HCT116 (cell line): ENCODE data around the gene CFAP300. TPM values are rescaled to one million over a fixed set of nuclear protein-coding genes. Genes with fewer than 3 reads are reported as not detected.

Experiments used
- ATAC-seq: fragments of 200-7000 bp; cut with Tn5 transposase; 2 replicates; pipeline ENCODE4 v1.9.1; 2020; ENCODE audit warnings: mild to moderate bottlenecking, moderate library complexity
- Bru-seq: library from RNA; stranded (reverse); fragments of 400-500 nt; gene quantifications from one replicate; lab custom pipeline; 2021; lab: Mats Ljungman, UMichigan
- BruChase-seq, 2 experiments: library from RNA; stranded (reverse); fragments of 400-500 nt; gene quantifications; one replicate each; lab custom pipeline; 2021; lab: Mats Ljungman, UMichigan
- BruUV-seq: library from RNA; stranded (reverse); fragments of 400-500 nt; replicated peaks from 2 replicates; lab custom pipeline; 2021; lab: Mats Ljungman, UMichigan
- CTCF ChIA-PET: fragments of 300-600 bp; sonication (Branson Sonifier 250); formaldehyde crosslinking; loops from one replicate; lab custom pipeline; 2021; ENCODE audit warnings: antibody characterized with exemption; lab: Charles Lee
- POLR2A ChIA-PET: fragments of 300-600, 350-600 bp; sonication (Branson Sonifier 250); formaldehyde crosslinking; loops from one replicate; lab custom pipeline; 2021; ENCODE audit warnings: antibody characterized with exemption; lab: Charles Lee
- RAD21 ChIA-PET, 2 experiments: fragments of 300-600 bp; sonication (Branson Sonifier 250); formaldehyde crosslinking; loops; one replicate each; lab custom pipeline; 2023; ENCODE audit warnings: low total read pairs in 2 of 2; ENCODE audit not compliant: uncharacterized antibody in 2 of 2, unreplicated experiment in 2 of 2, low non-redundant PET in 1 of 2; lab: Charles Lee
- DNase-seq: peaks from one replicate; pipeline ENCODE4 v3.0.0-alpha.2; 2010; ENCODE audit warnings: low read depth, low spot score
- H2AFZ ChIP-seq: fragments of 200-600 bp; shearing (Covaris generic), sonication (generic); 2 replicates; pipeline ENCODE4 v1.6.1; 2017; ENCODE audit warnings: low read depth, mixed run types, mixed read lengths, antibody characterized with exemption, low read length; ENCODE audit not compliant: poor library complexity, severe bottlenecking
- H3K27ac ChIP-seq: 2 replicates; pipeline ENCODE4 v1.5.1; 2012; ENCODE audit warnings: low read depth, low read length
- H3K27me3 ChIP-seq: fragments of 200-600 bp; sonication (generic); 2 replicates; pipeline ENCODE4 v1.6.1; 2016; ENCODE audit warnings: mixed run types, low read length, mixed read lengths; ENCODE audit not compliant: insufficient read depth
- H3K36me3 ChIP-seq, 2 experiments: fragments of 200-500 bp in 1 of 2; fragments of 200-600 bp in 1 of 2; sonication (Bioruptor generic) in 1 of 2; sonication (generic) in 1 of 2; 2 replicates each; pipeline versions ENCODE4 v1.5.1 to v1.6.1; 2014 to 2016; ENCODE audit warnings: low read length in 2 of 2, inconsistent platforms in 1 of 2, mixed read lengths in 1 of 2, mixed run types in 1 of 2; ENCODE audit not compliant: insufficient read depth in 2 of 2, control insufficient read depth in 1 of 2
- H3K4me1 ChIP-seq, 2 experiments: fragments of 200-600 bp in 1 of 2; sonication (generic) in 1 of 2; 2 replicates each; pipeline versions ENCODE4 v1.5.1 to v1.6.1; 2012 to 2017; ENCODE audit warnings: low read length in 2 of 2, inconsistent platforms in 1 of 2, mild to moderate bottlenecking in 1 of 2, mixed read lengths in 1 of 2, mixed run types in 1 of 2, moderate library complexity in 1 of 2; ENCODE audit not compliant: insufficient read depth in 2 of 2, control insufficient read depth in 1 of 2
- H3K4me2 ChIP-seq: fragments of 200-600 bp; sonication (generic); 2 replicates; pipeline ENCODE4 v1.6.1; 2017; ENCODE audit warnings: mixed run types, low read length, mixed read lengths
- H3K4me3 ChIP-seq, 2 experiments: fragments of 200-600 bp in 1 of 2; sonication (generic) in 1 of 2; replicated peaks in 1 of 2; 2 replicates each; pipeline ENCODE4 v1.5.1; 2011 to 2016; ENCODE audit warnings: low read length in 2 of 2, control low read depth in 1 of 2, low read depth in 1 of 2, mild to moderate bottlenecking in 1 of 2, mixed read lengths in 1 of 2, mixed run types in 1 of 2
- H3K79me2 ChIP-seq: fragments of 200-600 bp; sonication (generic); 2 replicates; pipeline ENCODE4 v1.6.1; 2017; ENCODE audit warnings: mild to moderate bottlenecking, mixed run types, low read length, moderate library complexity, mixed read lengths; ENCODE audit not compliant: insufficient read depth
- H3K9ac ChIP-seq: fragments of 200-600 bp; sonication (generic); 2 replicates; pipeline ENCODE4 v1.6.1; 2016; ENCODE audit warnings: low read length, mixed read lengths
- H3K9me2 ChIP-seq: fragments of 200-600 bp; sonication (generic), shearing (Covaris generic); 2 replicates; pipeline ENCODE4 v1.6.1; 2017; ENCODE audit warnings: mixed run types, mild to moderate bottlenecking, moderate library complexity; ENCODE audit not compliant: insufficient read depth
- H3K9me3 ChIP-seq, 2 experiments: fragments of 200-500 bp in 1 of 2; fragments of 200-600 bp in 1 of 2; sonication (Bioruptor generic) in 1 of 2; sonication (generic) in 1 of 2; 2 replicates each; pipeline ENCODE4 v1.6.1; 2014 to 2017; ENCODE audit warnings: low read length in 2 of 2, mixed read lengths in 2 of 2, inconsistent platforms in 1 of 2, low read depth in 1 of 2, mild to moderate bottlenecking in 1 of 2, mixed run types in 1 of 2, moderate library complexity in 1 of 2; ENCODE audit not compliant: control insufficient read depth in 1 of 2, insufficient read depth in 1 of 2
- H4K20me1 ChIP-seq: fragments of 200-600 bp; sonication (generic), shearing (Covaris generic); 2 replicates; pipeline ENCODE4 v1.6.1; 2017; ENCODE audit warnings: mixed run types, mild to moderate bottlenecking, moderate library complexity; ENCODE audit not compliant: insufficient read depth
- CBX3 ChIP-seq: IDR thresholded peaks from 2 replicates; pipeline ENCODE4 v1.6.1; 2012; ENCODE audit warnings: low read depth
- CEBPB ChIP-seq: IDR thresholded peaks from 2 replicates; pipeline ENCODE4 v1.6.1; 2012; ENCODE audit warnings: low read depth
- CTCF ChIP-seq, 3 experiments: fragments of 200-600 bp in 1 of 3; sonication (generic) in 1 of 3; IDR thresholded peaks in 2 of 3; conservative IDR thresholded peaks in 1 of 3; 2 replicates each; pipeline ENCODE4 v1.5.1; 2012 to 2017; ENCODE audit warnings: low read depth in 2 of 3, low read length in 2 of 3, antibody characterized with exemption in 1 of 3, borderline replicate concordance in 1 of 3, control low read depth in 1 of 3, mild to moderate bottlenecking in 1 of 3, mixed read lengths in 1 of 3, mixed run types in 1 of 3, moderate library complexity in 1 of 3; ENCODE audit not compliant: insufficient read depth in 1 of 3
- EGR1 ChIP-seq: IDR thresholded peaks from 2 replicates; pipeline ENCODE4 v1.6.1; 2012; ENCODE audit warnings: low read depth
- EZH2phosphoT487 ChIP-seq: fragments of 200-600 bp; IDR thresholded peaks from 2 replicates; pipeline ENCODE4 v1.6.1; 2018; ENCODE audit warnings: antibody characterized with exemption, borderline replicate concordance
- POLR2AphosphoS5 ChIP-seq: IDR thresholded peaks from 2 replicates; pipeline ENCODE4 v1.6.1; 2011; ENCODE audit warnings: mild to moderate bottlenecking, low read depth, low read length, moderate library complexity
- RAD21 ChIP-seq: IDR thresholded peaks from 2 replicates; pipeline ENCODE4 v1.6.1; 2012; ENCODE audit warnings: low read depth, mild to moderate bottlenecking
- SIN3A ChIP-seq: IDR thresholded peaks from 2 replicates; pipeline ENCODE4 v1.6.1; 2012; ENCODE audit warnings: low read depth
- SP1 ChIP-seq: IDR thresholded peaks from 2 replicates; pipeline ENCODE4 v1.6.1; 2012; ENCODE audit warnings: low read depth
- TCF7L2 ChIP-seq: IDR thresholded peaks from 2 replicates; pipeline ENCODE4 v1.7.0; 2011; ENCODE audit warnings: borderline replicate concordance, inconsistent platforms; ENCODE audit not compliant: insufficient read depth, insufficient read length; ENCODE audit errors: extremely low read depth
- YY1 ChIP-seq: IDR thresholded peaks from 2 replicates; pipeline ENCODE4 v1.6.1; 2011; ENCODE audit warnings: low read length, low read depth, moderate library complexity, mild to moderate bottlenecking; ENCODE audit not compliant: insufficient replicate concordance; ENCODE audit errors: extremely low read depth
- ZBTB33 ChIP-seq: IDR thresholded peaks from 2 replicates; pipeline ENCODE4 v1.6.1; 2011; ENCODE audit warnings: mild to moderate bottlenecking, low read length, moderate library complexity; ENCODE audit not compliant: insufficient replicate concordance; ENCODE audit errors: extremely low read depth
- ZFX ChIP-seq: fragments of 450-650 bp; IDR thresholded peaks from 2 replicates; pipeline ENCODE4 v1.6.1; 2017
- intact Hi-C: fragments of 100-400 bp; cut with micrococcal nuclease; formaldehyde crosslinking; loops from 2 replicates; pipeline ENCODE4 v1.10.0; 2022
- long read RNA-seq: library from polyadenylated mRNA; unstranded; transcript quantifications from one replicate; pipeline ENCODE4 v2.0.0, GENCODE V29; 2021; ENCODE audit not compliant: unreplicated experiment
- polyA plus RNA-seq: library from polyadenylated mRNA; unstranded; fragments of >200 nt; gene quantifications from 2 replicates; pipeline ENCODE4 v1.2.1, GENCODE V29; 2012; ENCODE audit warnings: missing spikeins
- total RNA-seq: library from RNA; stranded (reverse); gene quantifications from one replicate; pipeline ENCODE4 v1.2.1, GENCODE V29; 2021; ENCODE audit not compliant: unreplicated experiment

CFAP300 gene
- total RNA-seq (not detected), Bru-seq, nascent RNA (not detected), BruChase-seq, experiment 1, labeled RNA remaining after a 6-hour chase (percentile 5 among the genes with signal in this experiment), BruChase-seq, experiment 2, labeled RNA remaining after a 2-hour chase (percentile 6 among the genes with signal in this experiment)
- polyA plus RNA-seq: not detected in 2 replicates
- long read RNA-seq: 0 reads

- ChIA-PET CTCF (no interaction called here), POLR2A (no interaction called here), RAD21 (no interaction called here)
- Histone ChIP-seq H3K27ac (no peak within 1 kb of the TSS), H3K36me3 (no peaks in the 10 kb centered on the region), H3K4me3 (no peak within 1 kb of the TSS), H3K4me2 (no peak within 1 kb of the TSS), H3K79me2 (no peaks in the 10 kb centered on the region), H2AFZ (no peak within 1 kb of the TSS), H3K4me1 (no peaks in the 10 kb centered on the region), H3K9me2 (no peaks in the 10 kb centered on the region), H4K20me1 (no peaks in the 10 kb centered on the region), H3K27me3 (no peaks in the 10 kb centered on the region), H3K9ac (no peak within 1 kb of the TSS), H3K9me3 (no peaks in the 10 kb centered on the region)
- no peak for ATAC-seq
- DNase-seq: no peak
- no TSS peak for BruUV-seq
- intact Hi-C loops: no loop called here
- TF ChIP-seq YY1: no peak
- TF ChIP-seq EGR1: no peak
- no peak for TF ChIP-seq POLR2AphosphoS5
- TF ChIP-seq RAD21: no peak
- no peak for TF ChIP-seq ZFX
- no peak for TF ChIP-seq EZH2phosphoT487
- no peak for TF ChIP-seq CTCF (IDR thresholded peaks at IDR 0.05 in 2 of 3, conservative IDR thresholded peaks at IDR 0.05 in 1 of 3; ENCODE audit: borderline replicate concordance in 1 of 3, insufficient read depth in 1 of 3, low read depth in 2 of 3, low read length in 2 of 3)
- TF ChIP-seq CBX3: no peak
- no peak for TF ChIP-seq SP1
- TF ChIP-seq ZBTB33: no peak
- TF ChIP-seq TCF7L2: no peak
- no peak for TF ChIP-seq CEBPB
- TF ChIP-seq SIN3A: no peak
These were observed at the start of gene CFAP300 for GRCh38 chr11:102047305-102047924. Gene CFAP300, plus strand, starts transcription at chr11:102047437. Its CDS starts 34 bp downstream, at chr11:102047471.
